ENCODE data around the gene LRFN2.

Gene LRFN2

GRCh38 chr6:40348591-40348990 is 238.6 kb downstream of the LRFN2 start:
- no peak for TF ChIP-seq Cebpa-rat (IDR thresholded peaks at IDR 0.05)
- Histone ChIP-seq H4K20me1 (no peaks in the 10 kb centered on the region; a peak in 1 of 22 replicates), H3K9ac (no peak overlapping the region), H3K4me1 (peaks cover 0 to 14% (median 0%) of the 10 kb centered on the region in 10 experiments; a peak in 5 of 20 replicates), H3K9me3 (replicated peaks in 1 of 11) (no peaks in the 10 kb centered on the region), H3K4me3 (no peak overlapping the region), H3K4me2 (no peak overlapping the region), H3K36me3 (no peaks in the 10 kb centered on the region), H3K27me3 (no peaks in the 10 kb centered on the region), H3K27ac (no peak overlapping the region)

DNA sequence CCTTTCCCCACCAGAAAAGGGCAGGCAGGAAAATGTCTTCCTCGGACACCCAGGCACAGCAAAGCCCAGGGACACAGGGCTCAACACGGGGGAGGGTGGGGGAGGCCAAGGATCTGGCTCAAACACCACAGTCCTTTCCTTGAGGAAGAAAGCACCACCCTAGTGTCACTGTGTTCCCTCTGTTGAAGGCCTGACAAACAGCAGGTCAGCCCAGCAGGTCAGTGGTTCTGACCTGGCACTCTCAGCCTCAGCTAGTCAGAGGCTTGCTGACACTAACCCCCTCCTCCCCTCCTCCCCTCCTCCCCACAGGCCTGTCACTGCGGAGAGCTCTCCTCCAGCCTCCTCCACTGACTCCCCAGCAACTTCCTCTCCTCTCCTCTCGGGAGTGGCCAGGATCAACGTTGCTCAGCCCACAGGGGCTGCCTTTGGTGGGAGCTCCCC is 239.6 kb downstream of the LRFN2 start:
- Histone ChIP-seq H3K27ac (no peak overlapping the region), H3K36me3 (no peaks in the 10 kb centered on the region), H3K27me3 (no peaks in the 10 kb centered on the region), H3K9me3 (replicated peaks in 1 of 11) (no peaks in the 10 kb centered on the region), H4K20me1 (no peaks in the 10 kb centered on the region; a peak in 1 of 22 replicates), H3K4me3 (no peak overlapping the region), H3K9ac (no peak overlapping the region), H3K4me1 (peaks cover 0 to 14% (median 0%) of the 10 kb centered on the region in 10 experiments; a peak in 5 of 20 replicates), H3K4me2 (no peak overlapping the region)
- TF ChIP-seq Cebpa-rat (IDR thresholded peaks at IDR 0.05), result no peak

DNA sequence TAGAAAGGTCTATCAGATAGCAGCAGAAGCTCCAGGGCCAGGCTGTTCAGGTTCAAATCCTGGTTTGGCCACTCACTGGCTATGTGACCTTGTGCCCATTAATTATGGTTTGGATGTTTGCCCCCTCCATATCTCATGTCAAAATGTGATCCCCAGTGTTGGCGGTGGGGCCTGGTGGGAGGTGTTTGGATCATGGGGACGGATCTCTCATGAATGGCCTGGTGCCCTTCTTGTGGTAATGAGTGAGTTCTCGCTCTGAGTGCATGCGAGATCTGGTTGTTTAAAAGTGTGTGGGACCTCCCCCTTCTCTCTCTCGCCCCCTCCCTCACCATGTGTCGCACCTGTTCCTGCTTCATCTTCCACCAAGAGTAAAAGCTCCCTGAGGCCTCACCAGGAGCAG is 240.9 kb downstream of the LRFN2 start:
- no peak for TF ChIP-seq Cebpa-rat (IDR thresholded peaks at IDR 0.05)
- Histone ChIP-seq H3K4me2 (no peak overlapping the region), H3K4me1 (peaks cover 0 to 14% (median 0%) of the 10 kb centered on the region in 10 experiments; a peak in 5 of 20 replicates), H3K27me3 (no peaks in the 10 kb centered on the region), H3K36me3 (no peaks in the 10 kb centered on the region), H3K4me3 (no peak overlapping the region), H3K9me3 (replicated peaks in 1 of 11) (no peaks in the 10 kb centered on the region), H3K27ac (no peak overlapping the region), H4K20me1 (no peaks in the 10 kb centered on the region; a peak in 1 of 22 replicates), H3K9ac (no peak overlapping the region)

- no peaks in the 10 kb centered on the region for H3K9me3 ChIP-seq (replicated peaks in 1 of 11)
- H3K4me1 ChIP-seq, result peaks cover 0 to 14% (median 0%) of the 10 kb centered on the region in 10 experiments; a peak in 5 of 20 replicates
- H3K9ac ChIP-seq, result no peak overlapping the region
- H3K4me3 ChIP-seq, result no peak overlapping the region
- no peak for TF ChIP-seq Cebpa-rat (IDR thresholded peaks at IDR 0.05)
- no peaks in the 10 kb centered on the region for H3K27me3 ChIP-seq
- no peaks in the 10 kb centered on the region for H3K36me3 ChIP-seq
- no peak overlapping the region for H3K27ac ChIP-seq
- H4K20me1 ChIP-seq, result no peaks in the 10 kb centered on the region; a peak in 1 of 22 replicates
- no peak overlapping the region for H3K4me2 ChIP-seq
Observed at GRCh38 chr6:40344566-40345167, 242.5 kb downstream of the LRFN2 start.

DNA sequence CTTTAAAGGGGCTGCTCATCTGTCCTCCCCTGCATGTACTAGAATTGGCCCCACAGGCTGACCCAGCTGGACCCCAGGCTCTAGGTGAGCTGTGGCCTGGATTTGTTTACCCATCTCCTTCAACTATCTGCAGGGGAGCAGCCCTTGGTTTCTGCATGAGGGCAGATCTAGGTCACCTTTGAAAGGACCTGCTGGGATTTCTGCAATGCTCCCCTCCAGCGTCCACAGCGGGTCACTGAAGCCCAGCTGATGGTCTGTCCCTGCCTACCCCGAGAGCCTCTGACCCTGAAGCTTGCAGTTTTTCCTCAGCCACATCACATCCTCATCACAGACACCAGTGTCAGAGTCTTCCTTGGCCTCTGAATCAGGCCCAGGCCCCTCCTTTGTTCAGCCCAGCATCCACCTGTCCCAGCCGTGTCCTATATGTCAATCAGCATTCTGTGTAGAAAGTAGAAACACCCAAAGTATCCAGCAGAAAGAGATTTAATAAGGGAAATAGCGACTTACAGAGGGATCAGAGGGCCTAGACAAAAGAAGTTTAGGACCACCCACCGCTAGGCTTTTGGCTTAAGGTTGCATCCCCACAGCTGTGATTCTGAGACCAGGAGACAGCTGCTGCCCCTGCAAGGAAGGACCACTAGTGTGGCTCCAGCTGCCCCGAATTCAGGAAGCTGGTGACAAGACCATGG is 243.1 kb downstream of the LRFN2 start:
- Histone ChIP-seq H3K36me3 (no peaks in the 10 kb centered on the region), H3K9ac (no peak overlapping the region), H3K27me3 (no peaks in the 10 kb centered on the region), H3K4me2 (no peak overlapping the region), H3K4me1 (peaks cover 0 to 14% (median 0%) of the 10 kb centered on the region in 10 experiments; a peak in 5 of 20 replicates), H3K4me3 (no peak overlapping the region), H3K9me3 (replicated peaks in 1 of 11) (no peaks in the 10 kb centered on the region), H4K20me1 (no peaks in the 10 kb centered on the region; a peak in 1 of 22 replicates), H3K27ac (no peak overlapping the region)
- no peak for TF ChIP-seq Cebpa-rat (IDR thresholded peaks at IDR 0.05)

- Histone ChIP-seq H3K27ac (no peak overlapping the region), H3K9ac (no peak overlapping the region), H3K4me2 (no peak overlapping the region), H3K4me3 (no peak overlapping the region), H3K4me1 (peaks cover 0 to 14% (median 0%) of the 10 kb centered on the region in 10 experiments; a peak in 5 of 20 replicates), H3K36me3 (no peaks in the 10 kb centered on the region), H3K27me3 (no peaks in the 10 kb centered on the region), H4K20me1 (no peaks in the 10 kb centered on the region; a peak in 1 of 22 replicates), H3K9me3 (replicated peaks in 1 of 11) (no peaks in the 10 kb centered on the region)
- no peak for TF ChIP-seq Cebpa-rat (IDR thresholded peaks at IDR 0.05)
Observed at GRCh38 chr6:40343318-40343876, 243.8 kb downstream of the LRFN2 start.

DNA sequence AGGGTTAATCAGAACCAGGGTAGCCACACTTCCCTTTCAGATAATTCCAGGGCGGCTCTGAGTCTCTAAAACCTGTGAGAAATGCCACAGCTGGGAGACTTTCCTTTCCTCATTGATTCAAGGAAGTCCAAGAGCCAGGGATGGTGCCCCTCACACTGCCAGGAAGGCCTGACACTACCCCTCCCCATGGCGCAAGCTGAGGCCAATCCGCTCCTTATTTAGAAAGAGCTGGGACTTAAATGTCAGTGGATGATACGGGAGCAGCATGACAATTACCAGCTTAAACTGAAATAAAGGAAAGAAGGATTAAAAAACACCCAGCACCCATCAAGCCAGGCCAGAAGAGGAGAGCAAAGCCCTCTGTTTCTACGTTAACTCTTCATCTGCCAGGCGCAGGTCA is 244.4 kb downstream of the LRFN2 start:
- Histone ChIP-seq H3K4me3 (no peak overlapping the region), H3K27ac (no peak overlapping the region), H3K4me2 (no peak overlapping the region), H3K9me3 (replicated peaks in 1 of 11) (no peaks in the 10 kb centered on the region), H3K27me3 (no peaks in the 10 kb centered on the region), H3K9ac (no peak overlapping the region), H3K36me3 (no peaks in the 10 kb centered on the region), H3K4me1 (peaks cover 0 to 9% (median 0%) of the 10 kb centered on the region in 10 experiments; a peak in 4 of 20 replicates), H4K20me1 (no peaks in the 10 kb centered on the region; a peak in 1 of 22 replicates)
- no peak for TF ChIP-seq Cebpa-rat (IDR thresholded peaks at IDR 0.05)

- no peak overlapping the region for H3K9ac ChIP-seq
- no peaks in the 10 kb centered on the region for H3K27me3 ChIP-seq
- no peaks in the 10 kb centered on the region; a peak in 1 of 22 replicates for H4K20me1 ChIP-seq
- no peak overlapping the region for H3K4me2 ChIP-seq
- H3K36me3 ChIP-seq, result no peaks in the 10 kb centered on the region
- no peaks in the 10 kb centered on the region for H3K9me3 ChIP-seq (replicated peaks in 1 of 11)
- TF ChIP-seq Cebpa-rat (IDR thresholded peaks at IDR 0.05), result no peak
- H3K4me3 ChIP-seq, result no peak overlapping the region
- H3K27ac ChIP-seq, result no peak overlapping the region
- peaks cover 0 to 8% (median 0%) of the 10 kb centered on the region in 10 experiments; a peak in 1 of 20 replicates for H3K4me1 ChIP-seq
Observed at GRCh38 chr6:40341726-40342125, 245.4 kb downstream of the LRFN2 start.

Data from BLaER1 treated with 17β-estradiol and CSF1 and Interleukin-3, amounts not matched to agents 10 nM and 100 nM (cell line).